ENCODE data around the gene BBS7.

- no peak for TF ChIP-seq CTCF (IDR thresholded peaks at IDR 0.05)
- no peak for TF ChIP-seq NR2C2 (CRISPR knock-in tag; IDR thresholded peaks at IDR 0.05)
- TF ChIP-seq ATF1 (CRISPR knock-in tag; IDR thresholded peaks at IDR 0.05): no peak
- no peak for TF ChIP-seq MAX (CRISPR knock-in tag; IDR thresholded peaks at IDR 0.05)
- no peak for TF ChIP-seq USF1 (CRISPR knock-in tag; IDR thresholded peaks at IDR 0.05)
- no peak for TF ChIP-seq STAT6 (CRISPR knock-in tag; conservative IDR thresholded peaks at IDR 0.05; ENCODE audit: low read depth)
- no peak for TF ChIP-seq ZNF263 (CRISPR knock-in tag; IDR thresholded peaks at IDR 0.05; ENCODE audit: low read depth)
- TF ChIP-seq ZMAT4 (CRISPR knock-in tag; IDR thresholded peaks at IDR 0.05): no peak
- no peak for TF ChIP-seq ELF4 (CRISPR knock-in tag; IDR thresholded peaks at IDR 0.05; ENCODE audit: low read depth)
- TF ChIP-seq JUN (CRISPR knock-in tag; IDR thresholded peaks at IDR 0.05): no peak
Observed at GRCh38 chr4:121851354-121851753, 18.9 kb downstream of the BBS7 start.

All from WTC11 (cell line).